ENCODE results near the gene EYS. TPM values are rescaled to one million over a fixed set of nuclear protein-coding genes. Genes with fewer than 3 reads are reported as not detected.
"Not testable (repeated sequence)": the region's sequence is repeated elsewhere in the genome, so short reads cannot be mapped to it uniquely, and the experiment has no call there.

The EYS gene
- total RNA-seq, 1 experiment from 2014 or later: not detected

DNA sequence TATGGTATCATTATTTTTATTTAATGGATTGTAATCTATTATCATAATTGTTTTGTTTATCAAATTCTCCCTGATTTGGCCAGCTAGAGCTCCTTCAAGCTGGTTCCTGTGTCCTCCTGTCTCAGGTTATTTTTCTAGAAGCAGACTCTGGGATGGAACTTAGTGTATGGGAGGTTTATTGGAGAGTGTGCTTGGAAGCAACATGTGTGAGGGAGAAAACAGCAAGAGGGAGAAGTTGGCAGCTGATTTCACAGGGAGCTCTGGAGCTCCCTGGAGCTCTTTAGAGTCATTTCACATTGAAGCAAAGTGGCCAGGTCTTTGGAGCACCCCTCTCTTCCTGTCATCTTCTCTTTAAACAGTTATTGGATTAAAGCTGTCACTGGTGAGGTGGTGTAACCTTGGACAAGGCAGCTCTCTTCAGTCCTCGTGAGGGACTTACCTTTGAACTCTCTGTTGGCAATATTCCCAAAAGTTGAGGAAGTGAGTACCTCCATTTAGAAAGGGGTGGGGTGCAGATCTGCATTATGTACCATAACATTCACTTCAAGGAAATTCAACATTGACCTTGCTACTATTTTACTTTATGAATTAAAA lies 1967.8 kb downstream of the EYS start:
- TF ChIP-seq, protein P1, sequence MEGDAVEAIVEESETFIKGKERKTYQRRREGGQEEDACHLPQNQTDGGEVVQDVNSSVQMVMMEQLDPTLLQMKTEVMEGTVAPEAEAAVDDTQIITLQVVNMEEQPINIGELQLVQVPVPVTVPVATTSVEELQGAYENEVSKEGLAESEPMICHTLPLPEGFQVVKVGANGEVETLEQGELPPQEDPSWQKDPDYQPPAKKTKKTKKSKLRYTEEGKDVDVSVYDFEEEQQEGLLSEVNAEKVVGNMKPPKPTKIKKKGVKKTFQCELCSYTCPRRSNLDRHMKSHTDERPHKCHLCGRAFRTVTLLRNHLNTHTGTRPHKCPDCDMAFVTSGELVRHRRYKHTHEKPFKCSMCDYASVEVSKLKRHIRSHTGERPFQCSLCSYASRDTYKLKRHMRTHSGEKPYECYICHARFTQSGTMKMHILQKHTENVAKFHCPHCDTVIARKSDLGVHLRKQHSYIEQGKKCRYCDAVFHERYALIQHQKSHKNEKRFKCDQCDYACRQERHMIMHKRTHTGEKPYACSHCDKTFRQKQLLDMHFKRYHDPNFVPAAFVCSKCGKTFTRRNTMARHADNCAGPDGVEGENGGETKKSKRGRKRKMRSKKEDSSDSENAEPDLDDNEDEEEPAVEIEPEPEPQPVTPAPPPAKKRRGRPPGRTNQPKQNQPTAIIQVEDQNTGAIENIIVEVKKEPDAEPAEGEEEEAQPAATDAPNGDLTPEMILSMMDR (conservative IDR thresholded peaks at IDR 0.05): no peak
- Mint-ChIP-seq H3K9me3 (peaks cover 2 to 4% of the 10 kb centered on the region in 2 experiments; a peak in 2 of 5 replicates), H3K27ac (no peak overlapping the region), H3K4me1 (no peaks in the 10 kb centered on the region), H3K27me3 (ENCODE audit: low read depth) (no peaks in the 10 kb centered on the region), H3K4me3 (no peak overlapping the region), H3K36me3 (ENCODE audit: insufficient read depth in 1 of 3, low read depth in 3 of 3) (no peaks in the 10 kb centered on the region)
- H4K5ac ChIP-seq (ENCODE audit: insufficient read length, low read depth, low read length): no peak overlapping the region
- no peak overlapping the region for H3K27ac ChIP-seq (ENCODE audit: insufficient read length, low read depth, low read length)
- no peaks in the 10 kb centered on the region for H3K79me1 ChIP-seq (ENCODE audit: insufficient read depth, low read depth, low read length, poor library complexity, severe bottlenecking)
- H3K4ac ChIP-seq (ENCODE audit: low read depth, low read length): no peak overlapping the region
- H2BK120ac ChIP-seq (ENCODE audit: low read depth, low read length, poor library complexity, severe bottlenecking): no peak overlapping the region
- no peak overlapping the region for H4K91ac ChIP-seq (ENCODE audit: insufficient read length, low read depth, low read length)
- no peaks in the 10 kb centered on the region for H3K79me2 ChIP-seq (ENCODE audit: insufficient read depth, low read length)
- WGBS (ENCODE audit: extremely low coverage, insufficient read length, low lambda C conversion rate): no CpG with 5 or more reads among the region's 1 CpG
- H3K56ac ChIP-seq (ENCODE audit: insufficient read length, low read depth, low read length): no peak overlapping the region
- no peak overlapping the region for H2AFZ ChIP-seq (ENCODE audit: low read length)
- H4K8ac ChIP-seq (replicated peaks; ENCODE audit: insufficient read length, low read depth, low read length): no peak overlapping the region
- H3K9ac ChIP-seq (ENCODE audit: extremely low read depth, insufficient read length, low read length): no peak overlapping the region
- H3K14ac ChIP-seq (ENCODE audit: insufficient read depth, low read length): no peak overlapping the region
- H2AK5ac ChIP-seq (ENCODE audit: insufficient read length, low read length): no peak overlapping the region
- H3K23me2 ChIP-seq (ENCODE audit: insufficient read length, low read depth, low read length, poor library complexity, severe bottlenecking): no peaks in the 10 kb centered on the region
- no peak for DNase-seq
- H2BK12ac ChIP-seq (ENCODE audit: insufficient read length, low read depth, low read length): no peak overlapping the region
- H3K9me3 ChIP-seq (ENCODE audit: control insufficient read depth, low read depth, low read length): no peaks in the 10 kb centered on the region
- H4K20me1 ChIP-seq (ENCODE audit: control insufficient read depth, insufficient read depth, insufficient read length): no peaks in the 10 kb centered on the region
- H3K27me3 ChIP-seq (ENCODE audit: insufficient read depth, low read length): no peaks in the 10 kb centered on the region
- no peak overlapping the region for H2BK20ac ChIP-seq (ENCODE audit: low read depth, low read length, poor library complexity, severe bottlenecking)
- no peak overlapping the region for H3K23ac ChIP-seq (ENCODE audit: insufficient read length, low read depth, low read length)
- H3T11ph ChIP-seq (ENCODE audit: low read length): no peak overlapping the region
- no peak overlapping the region for H2BK5ac ChIP-seq (ENCODE audit: insufficient read length, low read length)
- no peak overlapping the region for H3K4me2 ChIP-seq (ENCODE audit: insufficient read depth, insufficient read length, low read length)
- no peak overlapping the region for H2BK15ac ChIP-seq (ENCODE audit: low read depth, low read length)
- no peak overlapping the region for H3K18ac ChIP-seq (ENCODE audit: insufficient read length, low read depth, low read length)
- H3K4me1 ChIP-seq (ENCODE audit: insufficient read depth, low read length): no peaks in the 10 kb centered on the region

DNA sequence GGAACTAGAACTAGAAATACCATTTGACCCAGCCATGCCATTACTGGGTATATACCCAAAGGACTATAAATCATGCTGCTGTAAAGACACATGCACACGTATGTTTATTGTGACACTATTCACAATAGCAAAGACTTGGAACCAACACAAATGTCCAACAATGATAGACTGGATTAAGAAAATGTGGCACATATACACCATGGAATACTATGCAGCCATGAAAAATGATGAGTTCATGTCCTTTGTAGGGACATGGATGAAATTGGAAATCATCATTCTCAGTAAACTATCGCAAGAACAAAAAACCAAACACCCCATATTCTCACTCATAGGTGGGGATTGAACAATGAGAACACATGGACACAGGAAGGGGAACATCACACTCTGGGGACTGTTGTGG lies 1968.8 kb downstream of the EYS start:
- H2AK5ac ChIP-seq (ENCODE audit: insufficient read length, low read length); H3K9me3 Mint-ChIP-seq: not testable (repeated sequence)
- WGBS (ENCODE audit: extremely low coverage, insufficient read length, low lambda C conversion rate): no CpG with 5 or more reads among the region's 2 CpGs

More for the DNA sequence above, 1968.8 kb downstream of the EYS start:
- H3K4me1 ChIP-seq (ENCODE audit: insufficient read depth, low read length); H3K27me3 Mint-ChIP-seq (ENCODE audit: low read depth); H3K27ac ChIP-seq (ENCODE audit: insufficient read length, low read depth, low read length); DNase-seq; H2BK120ac ChIP-seq (ENCODE audit: low read depth, low read length, poor library complexity, severe bottlenecking); H2BK15ac ChIP-seq (ENCODE audit: low read depth, low read length); H2AFZ ChIP-seq (ENCODE audit: low read length); H3K9ac ChIP-seq (ENCODE audit: extremely low read depth, insufficient read length, low read length); H2BK5ac ChIP-seq (ENCODE audit: insufficient read length, low read length); H3K23ac ChIP-seq (ENCODE audit: insufficient read length, low read depth, low read length); H3K4me2 ChIP-seq (ENCODE audit: insufficient read depth, insufficient read length, low read length); H3K56ac ChIP-seq (ENCODE audit: insufficient read length, low read depth, low read length); H3K14ac ChIP-seq (ENCODE audit: insufficient read depth, low read length); H3K4me3 Mint-ChIP-seq; H3K18ac ChIP-seq (ENCODE audit: insufficient read length, low read depth, low read length); H3K9me3 ChIP-seq (ENCODE audit: control insufficient read depth, low read depth, low read length); H2BK20ac ChIP-seq (ENCODE audit: low read depth, low read length, poor library complexity, severe bottlenecking); H3K36me3 Mint-ChIP-seq (ENCODE audit: insufficient read depth in 1 of 3, low read depth in 3 of 3); H4K91ac ChIP-seq (ENCODE audit: insufficient read length, low read depth, low read length); H4K5ac ChIP-seq (ENCODE audit: insufficient read length, low read depth, low read length); H3K79me1 ChIP-seq (ENCODE audit: insufficient read depth, low read depth, low read length, poor library complexity, severe bottlenecking); H4K8ac ChIP-seq (replicated peaks; ENCODE audit: insufficient read length, low read depth, low read length); H3K4me1 Mint-ChIP-seq; H4K20me1 ChIP-seq (ENCODE audit: control insufficient read depth, insufficient read depth, insufficient read length); H3T11ph ChIP-seq (ENCODE audit: low read length); H3K23me2 ChIP-seq (ENCODE audit: insufficient read length, low read depth, low read length, poor library complexity, severe bottlenecking); H3K27me3 ChIP-seq (ENCODE audit: insufficient read depth, low read length); H3K27ac Mint-ChIP-seq; H2BK12ac ChIP-seq (ENCODE audit: insufficient read length, low read depth, low read length); H3K79me2 ChIP-seq (ENCODE audit: insufficient read depth, low read length); H3K4ac ChIP-seq (ENCODE audit: low read depth, low read length): not testable (repeated sequence)
